ENCODE data around the gene CCM2.
A peak's percentile ranks its signal among the peaks of the same experiment; 100 is the strongest.
"Not testable (repeated sequence)": the region's sequence is repeated elsewhere in the genome, so short reads cannot be mapped to it uniquely, and the experiment has no call there.

The CCM2 gene

DNA sequence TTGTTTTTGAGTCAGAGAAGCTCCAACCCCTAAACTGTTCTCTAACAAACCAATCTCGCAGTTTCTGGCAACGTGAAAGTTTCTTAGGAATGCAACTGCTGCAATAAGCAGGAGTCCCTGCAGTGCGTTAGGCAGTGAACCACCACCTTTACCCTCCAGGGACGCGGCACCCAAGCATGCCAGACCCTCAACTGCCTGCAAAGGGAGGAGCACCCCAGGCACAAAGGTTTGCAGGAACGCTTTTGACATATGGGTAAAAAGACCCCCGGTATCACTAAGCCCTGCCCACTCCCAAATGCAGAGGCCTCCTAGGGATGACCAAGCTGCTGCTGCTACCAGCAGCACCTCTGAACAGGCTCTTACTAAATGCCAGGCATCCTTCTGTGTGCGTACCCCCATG lies 106.8 kb downstream of the CCM2 start:
- no peak for DNase-seq

DNA sequence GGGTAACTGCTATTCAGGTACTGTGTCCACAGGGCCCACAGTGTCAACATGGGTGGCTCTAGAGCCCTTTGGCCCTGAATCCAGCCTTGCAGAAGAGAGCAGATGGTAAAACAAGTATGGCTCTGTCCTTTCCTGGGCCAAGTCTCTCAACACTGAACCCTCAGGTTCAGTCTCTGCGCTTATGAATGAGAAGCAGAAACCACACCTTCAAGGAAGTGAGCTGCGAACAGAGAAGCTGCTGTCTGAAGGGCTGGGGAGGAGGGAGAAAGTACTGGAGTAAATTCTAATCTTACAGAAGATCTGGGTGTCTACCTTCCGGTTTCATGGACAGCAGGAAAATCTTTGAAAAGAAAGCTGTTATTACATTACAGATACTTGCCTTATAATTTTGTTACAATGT lies 107.4 kb downstream of the CCM2 start:
- no peak for DNase-seq

DNA sequence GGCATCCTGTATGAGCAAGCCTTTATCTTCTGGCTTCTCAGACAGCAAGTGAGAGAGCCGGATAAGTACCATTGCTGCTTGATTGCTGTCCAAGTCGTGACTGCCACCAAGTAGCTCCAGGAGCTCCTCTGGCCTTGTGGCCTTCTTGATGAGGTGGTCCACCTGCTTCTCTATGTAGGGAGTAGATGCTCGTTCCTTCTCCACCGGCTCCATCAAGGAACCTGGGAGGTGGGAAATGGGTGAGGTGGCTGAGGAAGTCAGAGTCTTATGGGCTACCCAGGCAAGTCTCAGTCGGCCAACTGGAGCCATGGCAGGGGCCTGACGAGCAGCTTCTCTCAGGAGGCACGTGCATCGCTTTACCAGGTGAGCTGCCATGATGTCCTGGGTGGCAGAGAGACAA lies 108.9 kb downstream of the CCM2 start:
- DNase-seq: no peak

DNA sequence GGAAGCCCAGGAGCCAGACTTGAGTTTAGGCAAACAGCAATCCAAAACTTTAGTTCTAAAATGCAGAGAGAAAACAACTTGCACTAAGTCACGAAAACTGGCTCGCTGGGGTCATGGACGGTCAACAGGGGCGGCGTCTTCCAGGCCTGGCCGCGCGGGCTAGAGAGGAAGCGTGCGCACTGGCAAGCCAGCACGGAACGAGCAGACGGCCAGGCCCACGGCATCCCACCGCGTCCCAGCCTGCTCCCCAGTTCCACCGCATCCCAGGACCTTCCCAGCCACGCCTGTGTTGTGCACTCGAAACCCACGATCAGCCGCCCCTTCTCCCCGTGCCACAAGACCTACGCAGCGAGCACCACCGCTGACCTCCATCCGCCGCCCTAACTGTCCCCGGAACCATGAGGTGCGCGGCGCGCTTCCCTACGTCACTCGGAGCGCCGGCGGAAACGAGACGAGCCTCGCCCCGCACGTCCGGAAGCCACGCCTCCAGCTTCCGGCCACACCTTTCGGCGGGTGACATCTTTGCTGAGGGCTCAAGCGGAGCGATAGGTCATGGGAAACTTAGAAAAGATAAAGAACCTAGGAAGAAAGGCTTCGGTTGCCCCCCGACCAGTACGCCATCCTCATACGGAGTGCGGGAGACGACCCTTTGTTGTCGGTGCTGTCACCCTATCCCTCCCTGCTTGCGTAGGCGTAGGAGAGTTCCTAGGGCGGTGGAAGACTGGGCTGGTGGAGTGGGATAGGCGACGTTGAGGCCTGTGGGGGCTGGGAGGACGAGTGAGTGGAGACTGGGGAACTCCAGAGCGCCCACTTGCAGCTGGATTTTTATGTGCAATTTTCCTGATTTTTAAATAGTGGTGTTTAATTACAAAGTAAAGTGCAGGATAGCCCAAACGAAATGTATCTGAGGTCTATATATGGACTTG lies 111.6 kb downstream of the CCM2 start, which contains the start of gene TBRG4:
TBRG4 (minus strand) TSS at position 400 of the 926 bp plus-strand sequence. CDS start 2,460 bp downstream, outside the sequence.
- peak; percentile 94 for DNase-seq

DNA sequence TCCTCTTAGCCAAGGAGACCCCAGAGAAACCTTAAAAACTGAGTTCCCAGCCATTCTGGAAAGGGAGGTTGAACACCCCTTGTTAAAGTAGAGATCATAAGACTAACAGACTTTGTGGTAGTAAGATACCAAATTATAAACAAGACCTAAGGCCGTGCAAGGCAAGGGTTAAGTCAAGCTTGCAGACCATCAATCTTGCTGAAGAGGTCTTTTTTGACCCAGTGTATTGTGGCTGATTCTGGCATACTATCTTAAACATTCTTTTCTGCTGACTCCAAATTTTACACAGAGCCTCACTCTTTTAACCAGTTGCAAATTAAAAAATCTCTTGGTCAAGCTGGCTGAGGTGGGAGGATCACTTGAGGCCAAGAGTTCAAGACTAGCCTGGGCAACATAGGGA lies 112.6 kb downstream of the CCM2 start:
- no peak for DNase-seq

DNA sequence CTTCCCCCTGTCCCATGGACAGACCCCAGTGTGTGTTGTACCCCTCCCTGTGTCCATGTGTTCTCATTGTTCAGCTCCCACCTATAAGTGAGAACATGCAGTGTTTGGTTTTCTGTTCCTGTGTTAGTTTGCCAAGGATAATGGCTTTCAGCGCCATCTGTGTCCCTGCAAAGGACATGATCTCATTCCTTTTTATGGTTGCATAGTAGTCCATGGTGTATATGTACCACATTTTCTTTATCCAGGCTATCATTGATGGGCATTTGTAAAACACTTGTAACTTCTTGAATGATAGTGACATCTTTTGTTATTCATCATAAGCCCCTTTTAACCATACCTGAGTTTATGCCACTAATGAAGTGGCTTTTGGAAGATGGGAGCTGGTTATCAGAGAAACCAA lies 114.3 kb downstream of the CCM2 start:
- not testable (repeated sequence) for DNase-seq

DNA sequence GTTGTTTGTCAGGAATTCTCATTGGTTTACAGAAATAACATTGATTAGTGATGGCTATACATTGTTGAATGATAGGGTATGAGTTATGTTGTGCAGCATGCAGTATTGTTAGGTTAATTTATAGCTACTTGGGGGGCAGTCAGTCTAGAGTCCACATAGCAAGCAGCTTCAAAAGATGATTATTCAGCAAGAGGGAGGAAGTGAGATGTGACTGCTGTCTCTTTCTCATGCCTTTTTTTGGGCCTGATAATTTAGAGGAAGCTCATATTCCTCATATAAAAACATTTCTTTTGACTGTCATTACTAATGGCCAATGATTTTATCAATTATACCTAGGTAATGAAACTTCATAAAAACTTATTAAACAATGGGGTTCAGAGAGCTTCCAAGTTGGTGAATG lies 114.9 kb downstream of the CCM2 start:
- no peak for DNase-seq

DNA sequence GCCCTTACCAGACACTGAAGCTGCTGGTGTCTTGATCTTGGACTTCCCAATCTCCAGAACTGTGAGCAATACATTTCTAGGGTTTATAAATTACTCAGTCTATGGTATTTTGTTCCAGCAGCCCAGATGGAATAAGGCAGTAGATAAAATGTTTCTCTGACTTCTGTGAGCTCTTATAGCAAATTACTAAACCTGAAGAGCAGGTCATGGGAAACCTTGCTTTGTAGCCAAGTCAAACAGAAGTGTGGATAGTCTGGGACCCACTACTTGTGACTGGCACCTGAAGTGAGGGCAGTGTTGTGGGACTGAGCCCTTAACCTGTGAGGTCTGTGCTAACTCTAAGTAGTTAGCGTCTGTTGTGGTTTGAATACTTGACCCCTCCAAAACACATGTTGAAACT lies 116.0 kb downstream of the CCM2 start:
- no peak for DNase-seq

DNA sequence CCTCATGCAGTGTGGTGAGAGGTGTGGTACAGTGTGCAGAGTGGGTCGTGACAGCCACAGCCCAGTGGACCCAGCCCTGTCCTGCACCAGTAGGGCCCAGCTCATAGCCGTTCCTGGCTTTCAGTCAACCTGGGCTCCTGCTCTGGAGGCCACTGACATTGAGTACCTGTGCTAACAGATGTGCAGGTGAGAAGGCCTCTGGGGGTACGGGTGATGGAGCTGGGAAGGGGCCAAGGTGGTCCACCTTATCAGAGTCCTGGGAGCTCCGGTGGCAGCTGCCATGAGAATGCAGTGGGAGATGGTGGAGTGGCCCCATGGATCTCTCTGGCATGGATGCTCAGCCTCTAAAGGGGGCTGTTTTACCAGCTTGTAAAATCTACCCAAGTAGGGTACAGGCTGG lies 117.6 kb downstream of the CCM2 start:
- no peak for DNase-seq

DNA sequence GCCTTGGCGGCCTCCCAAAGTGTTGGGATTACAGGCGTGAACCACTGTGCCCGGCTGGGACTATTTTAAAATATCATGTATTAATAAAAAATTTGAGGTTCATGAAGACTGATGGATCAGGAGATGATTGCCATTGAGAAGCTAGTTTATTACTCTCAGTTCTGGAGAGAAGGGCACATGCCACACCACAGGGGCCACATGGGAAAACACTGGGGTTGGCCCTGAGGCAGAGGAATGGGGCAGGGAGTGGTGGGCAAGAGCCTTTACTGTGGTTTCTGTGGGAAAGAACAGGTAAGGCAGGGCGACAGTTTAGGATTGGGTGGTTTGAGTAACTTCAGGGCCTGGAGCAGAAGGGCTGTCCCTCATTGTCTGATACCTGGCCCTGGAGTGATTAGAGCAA lies 118.3 kb downstream of the CCM2 start:
- no peak for DNase-seq

DNA sequence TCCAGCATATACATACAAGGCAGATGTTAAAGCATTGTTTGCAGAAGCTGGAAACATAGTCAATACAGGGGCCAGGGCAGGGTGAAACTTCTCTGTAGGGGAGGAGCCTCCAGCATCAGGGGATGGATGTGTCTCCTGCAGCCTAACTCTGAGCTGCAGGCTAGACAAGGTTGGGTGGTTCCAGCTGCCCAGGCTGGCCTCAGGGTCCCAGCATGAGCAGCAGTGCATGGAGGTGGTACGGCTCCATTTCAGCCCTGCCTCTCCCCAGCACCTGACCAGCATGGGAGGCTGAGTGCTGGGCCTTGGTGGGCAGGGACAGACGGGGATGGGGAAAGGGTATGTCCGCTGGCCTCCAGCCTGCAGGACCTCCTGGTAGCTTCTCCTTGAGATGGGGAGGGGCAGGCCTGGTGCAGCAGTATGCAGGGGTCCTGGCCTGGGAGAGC lies 118.9 kb downstream of the CCM2 start:
- no peak for DNase-seq

DNA sequence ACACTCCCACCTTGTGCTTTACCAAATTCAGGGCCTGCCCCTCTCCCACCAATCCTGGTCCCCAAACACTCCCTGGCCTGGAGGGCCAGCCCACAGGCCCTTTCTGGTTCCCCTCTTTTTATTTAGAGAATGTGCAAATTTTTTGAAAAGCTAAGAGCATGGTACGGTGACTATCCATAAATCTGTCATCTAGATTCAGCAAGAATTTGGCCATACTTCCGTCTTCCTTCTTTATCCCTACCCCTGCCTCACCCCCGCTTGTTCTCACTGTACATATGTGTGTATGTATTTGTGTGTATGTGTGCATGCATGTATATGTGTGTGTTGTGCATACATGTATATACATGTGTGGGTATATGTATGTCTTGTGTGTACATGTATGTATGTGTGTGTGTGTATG lies 119.5 kb downstream of the CCM2 start:
- no peak for DNase-seq

DNA sequence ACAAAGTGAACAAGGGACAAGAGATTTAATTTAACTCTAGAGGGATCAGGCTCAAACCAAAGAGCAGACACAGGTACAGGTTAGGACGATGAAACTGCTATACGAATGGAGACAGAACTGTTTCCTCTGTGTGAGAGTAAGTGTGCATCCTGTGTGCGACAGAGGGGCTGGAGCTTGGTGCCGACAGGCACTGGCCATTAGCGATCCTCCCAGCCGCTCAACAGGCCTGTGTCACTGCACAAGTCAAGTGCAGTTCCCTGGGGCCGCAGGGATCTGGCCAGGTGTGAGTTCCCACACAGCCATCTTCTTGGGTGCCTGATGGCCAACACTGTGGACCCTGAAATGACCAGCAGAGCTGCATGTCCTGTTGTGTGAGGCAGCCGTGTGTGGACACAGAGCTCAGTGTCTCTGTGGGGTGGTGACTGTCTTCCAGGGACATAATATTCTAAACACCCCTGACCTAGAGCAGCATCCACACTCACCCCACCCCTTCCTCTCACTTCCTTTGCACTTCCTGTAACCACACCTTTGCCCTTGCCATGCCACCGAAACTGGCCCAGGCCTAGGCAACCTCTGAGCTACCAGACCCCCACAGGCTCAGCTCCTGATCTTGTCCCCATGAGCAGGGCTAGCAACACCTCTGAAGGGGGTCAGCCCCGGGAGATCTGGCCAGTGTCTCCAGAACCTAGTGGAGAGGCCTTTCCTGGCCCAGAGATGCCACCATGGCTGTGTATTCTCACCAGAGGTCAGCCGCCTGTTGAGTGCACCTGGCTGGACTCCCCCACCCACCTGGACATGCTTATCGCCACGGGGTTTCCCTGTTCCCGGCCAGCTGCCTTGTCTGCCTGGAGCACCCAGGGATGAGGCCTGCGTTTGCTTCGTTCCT lies 123.2 kb downstream of the CCM2 start:
- DNase-seq: no peak

DNA sequence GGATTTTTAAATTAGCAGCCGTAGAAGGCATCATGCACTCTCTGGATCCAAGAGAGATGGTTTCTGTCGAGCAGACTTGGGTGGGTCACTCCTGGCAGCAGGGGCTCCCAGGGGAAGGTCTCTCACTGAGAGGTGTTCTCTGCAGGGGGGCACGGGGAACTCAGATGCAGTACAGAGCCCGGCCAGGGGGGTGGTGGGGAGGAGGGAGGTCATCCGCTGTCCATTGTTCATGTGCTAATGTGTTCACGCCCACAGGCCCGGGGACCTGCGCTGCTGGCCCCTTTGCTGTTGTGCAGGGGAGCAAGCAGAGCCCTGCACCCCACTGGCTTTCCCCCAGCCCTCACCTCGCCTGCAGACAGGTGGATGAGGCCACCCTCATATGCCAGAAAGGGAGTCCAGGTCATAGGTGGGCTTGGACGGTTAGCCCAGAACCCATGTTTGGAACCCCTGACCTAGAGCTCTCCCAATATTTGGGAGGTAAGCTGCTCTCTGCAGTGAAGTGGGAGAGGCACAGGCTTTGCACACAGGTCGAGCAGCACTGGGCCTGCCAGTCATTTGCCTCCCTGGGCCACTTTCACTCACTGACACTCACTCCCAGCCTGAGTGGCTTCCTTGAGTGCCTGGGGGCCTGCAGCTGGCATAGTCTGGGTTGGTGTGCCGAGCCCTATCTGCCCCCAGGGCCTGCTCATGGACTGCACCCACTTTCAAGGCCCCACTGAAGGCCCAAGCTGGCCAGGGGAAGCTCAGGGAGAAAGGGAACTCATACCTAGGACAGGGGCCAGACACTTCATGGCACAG lies 124.1 kb downstream of the CCM2 start:
- DNase-seq: no peak

DNA sequence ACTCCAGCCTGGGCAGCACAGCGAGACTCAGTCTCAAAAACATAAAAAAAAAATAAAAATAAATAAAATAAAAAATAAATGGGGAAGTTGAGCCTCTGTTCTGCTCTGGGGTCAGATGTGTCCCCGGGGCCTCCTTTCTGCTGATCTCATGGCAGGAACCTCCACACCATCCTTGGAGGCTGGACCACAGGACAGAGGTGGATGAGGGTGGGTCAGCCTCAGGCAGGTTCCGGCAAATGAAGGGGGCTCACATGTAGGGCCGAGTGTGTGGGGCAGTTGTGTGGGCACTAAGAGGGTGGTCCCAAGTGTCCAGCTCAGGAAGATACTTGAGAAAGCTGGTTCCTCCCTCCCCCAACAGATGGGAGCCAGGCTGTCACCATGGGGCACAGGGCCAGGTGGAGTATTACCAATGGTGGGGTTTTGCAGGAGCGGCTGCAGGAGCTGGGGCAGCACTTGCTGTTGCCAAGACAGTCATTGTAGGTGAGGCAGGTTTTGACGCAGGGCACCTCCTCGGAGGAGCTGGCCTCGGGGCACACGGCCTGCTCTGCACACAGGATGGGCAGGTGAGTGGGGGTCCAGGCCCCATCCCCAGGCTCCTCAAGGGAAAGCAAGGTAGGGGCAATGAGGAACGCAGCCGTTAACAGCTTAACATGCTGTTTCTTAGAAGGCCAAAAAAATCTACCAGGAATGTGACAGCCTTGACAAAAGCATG lies 125.3 kb downstream of the CCM2 start:
- DNase-seq: no peak

Measured in NCI-H2029 (cell line).